ENCODE data around the gene ZSCAN30. TPM values are rescaled to one million over a fixed set of nuclear protein-coding genes. Genes with fewer than 3 reads are reported as not detected.

Gene ZSCAN30
- polyA plus RNA-seq, 1 donor from 2014 or later = 30.6 TPM

- Histone ChIP-seq H3K4me3 (ENCODE audit: low read length) (no peak overlapping the region), H3K9me3 (ENCODE audit: low read length) (no peaks in the 10 kb centered on the region), H3K27ac (ENCODE audit: low read length) (no peak overlapping the region), H4K20me1 (ENCODE audit: insufficient read depth) (no peaks in the 10 kb centered on the region), H3K27me3 (ENCODE audit: insufficient read depth, low read depth, low read length) (no peaks in the 10 kb centered on the region), H3K4me2 (ENCODE audit: low read length) (no peak overlapping the region), H3F3A (ENCODE audit: insufficient read depth, low read length, poor library complexity, severe bottlenecking) (no peaks in the 10 kb centered on the region), H2AFZ (ENCODE audit: low read depth, low read length) (no peak overlapping the region), H3K79me2 (replicated peaks; ENCODE audit: insufficient read depth, low read length) (no peaks in the 10 kb centered on the region), H3K36me3 (ENCODE audit: insufficient read depth, low read length) (no peaks in the 10 kb centered on the region), H3K9me2 (ENCODE audit: insufficient read depth, low read length) (no peaks in the 10 kb centered on the region), H3K9ac (ENCODE audit: low read length) (no peak overlapping the region)
- TF ChIP-seq RAD21 (conservative IDR thresholded peaks at IDR 0.05) (no peak), MXI1 (conservative IDR thresholded peaks at IDR 0.05; ENCODE audit: poor library complexity, severe bottlenecking) (no peak), EZH2 (IDR thresholded peaks at IDR 0.05; ENCODE audit: borderline replicate concordance, insufficient read depth, low read length, poor library complexity, severe bottlenecking) (no peak), POLR2AphosphoS5 (IDR thresholded peaks at IDR 0.05) (no peak), SMC3 (conservative IDR thresholded peaks at IDR 0.05; ENCODE audit: poor library complexity) (no peak), EP300 (conservative IDR thresholded peaks at IDR 0.05; ENCODE audit: poor library complexity, severe bottlenecking) (no peak), REST (IDR thresholded peaks at IDR 0.05; ENCODE audit: borderline replicate concordance) (no peak)
These were observed 35.1 kb upstream of the ZSCAN30 start for GRCh38 chr18:35324926-35325655.

GRCh38 chr18:35322486-35323458 is 32.7 kb upstream of the ZSCAN30 start:
- Histone ChIP-seq H3K27me3 (ENCODE audit: insufficient read depth, low read depth, low read length) (no peaks in the 10 kb centered on the region), H4K20me1 (ENCODE audit: insufficient read depth) (no peaks in the 10 kb centered on the region), H3K9ac (ENCODE audit: low read length) (no peak overlapping the region), H3K9me2 (ENCODE audit: insufficient read depth, low read length) (no peaks in the 10 kb centered on the region), H3K36me3 (ENCODE audit: insufficient read depth, low read length) (no peaks in the 10 kb centered on the region), H3K27ac (ENCODE audit: low read length) (no peak overlapping the region), H3K4me3 (ENCODE audit: low read length) (no peak overlapping the region), H3K9me3 (ENCODE audit: low read length) (no peaks in the 10 kb centered on the region), H3K79me2 (replicated peaks; ENCODE audit: insufficient read depth, low read length) (no peaks in the 10 kb centered on the region), H3F3A (ENCODE audit: insufficient read depth, low read length, poor library complexity, severe bottlenecking) (no peaks in the 10 kb centered on the region), H3K4me2 (ENCODE audit: low read length) (no peak overlapping the region), H2AFZ (ENCODE audit: low read depth, low read length) (no peak overlapping the region)
- TF ChIP-seq EP300 (conservative IDR thresholded peaks at IDR 0.05; ENCODE audit: poor library complexity, severe bottlenecking) (no peak), REST (IDR thresholded peaks at IDR 0.05; ENCODE audit: borderline replicate concordance) (no peak), CTCF (IDR thresholded peaks at IDR 0.05; ENCODE audit: poor library complexity, severe bottlenecking) (no peak), POLR2AphosphoS5 (IDR thresholded peaks at IDR 0.05) (no peak), EZH2 (IDR thresholded peaks at IDR 0.05; ENCODE audit: borderline replicate concordance, insufficient read depth, low read length, poor library complexity, severe bottlenecking) (no peak), RAD21 (conservative IDR thresholded peaks at IDR 0.05) (no peak), MXI1 (conservative IDR thresholded peaks at IDR 0.05; ENCODE audit: poor library complexity, severe bottlenecking) (no peak), TAF1 (IDR thresholded peaks at IDR 0.05; ENCODE audit: low read depth) (no peak), SMC3 (conservative IDR thresholded peaks at IDR 0.05; ENCODE audit: poor library complexity) (no peak)

Measured in neural cell (in vitro differentiated cells).